ENCODE data around the gene ZNF408.

DNA sequence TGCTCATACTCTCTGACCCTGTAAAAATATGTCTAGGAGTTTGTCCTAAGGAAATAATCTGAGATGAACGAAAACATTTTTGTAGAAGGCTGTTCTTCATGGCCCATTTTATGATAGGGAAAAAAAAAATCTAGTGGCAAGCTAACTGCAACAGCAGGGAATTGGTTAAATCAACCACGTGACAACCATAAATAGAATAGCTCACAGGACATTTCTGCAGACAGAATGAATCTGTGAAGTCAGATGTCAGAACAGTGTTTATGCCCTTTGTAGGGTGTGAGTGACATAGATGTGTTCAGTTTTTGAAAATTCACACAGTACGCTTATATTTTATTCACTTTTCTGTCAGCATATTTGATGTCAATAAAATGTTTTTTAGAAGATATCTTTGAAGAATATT lies 16.5 kb upstream of the ZNF408 start:
- TF ChIP-seq, protein P1, sequence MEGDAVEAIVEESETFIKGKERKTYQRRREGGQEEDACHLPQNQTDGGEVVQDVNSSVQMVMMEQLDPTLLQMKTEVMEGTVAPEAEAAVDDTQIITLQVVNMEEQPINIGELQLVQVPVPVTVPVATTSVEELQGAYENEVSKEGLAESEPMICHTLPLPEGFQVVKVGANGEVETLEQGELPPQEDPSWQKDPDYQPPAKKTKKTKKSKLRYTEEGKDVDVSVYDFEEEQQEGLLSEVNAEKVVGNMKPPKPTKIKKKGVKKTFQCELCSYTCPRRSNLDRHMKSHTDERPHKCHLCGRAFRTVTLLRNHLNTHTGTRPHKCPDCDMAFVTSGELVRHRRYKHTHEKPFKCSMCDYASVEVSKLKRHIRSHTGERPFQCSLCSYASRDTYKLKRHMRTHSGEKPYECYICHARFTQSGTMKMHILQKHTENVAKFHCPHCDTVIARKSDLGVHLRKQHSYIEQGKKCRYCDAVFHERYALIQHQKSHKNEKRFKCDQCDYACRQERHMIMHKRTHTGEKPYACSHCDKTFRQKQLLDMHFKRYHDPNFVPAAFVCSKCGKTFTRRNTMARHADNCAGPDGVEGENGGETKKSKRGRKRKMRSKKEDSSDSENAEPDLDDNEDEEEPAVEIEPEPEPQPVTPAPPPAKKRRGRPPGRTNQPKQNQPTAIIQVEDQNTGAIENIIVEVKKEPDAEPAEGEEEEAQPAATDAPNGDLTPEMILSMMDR (IDR thresholded peaks at IDR 0.05): no peak
- TF ChIP-seq POLR2A (IDR thresholded peaks at IDR 0.05): no peak
